ENCODE results near the gene LARGE1.

The LARGE1 gene

DNA sequence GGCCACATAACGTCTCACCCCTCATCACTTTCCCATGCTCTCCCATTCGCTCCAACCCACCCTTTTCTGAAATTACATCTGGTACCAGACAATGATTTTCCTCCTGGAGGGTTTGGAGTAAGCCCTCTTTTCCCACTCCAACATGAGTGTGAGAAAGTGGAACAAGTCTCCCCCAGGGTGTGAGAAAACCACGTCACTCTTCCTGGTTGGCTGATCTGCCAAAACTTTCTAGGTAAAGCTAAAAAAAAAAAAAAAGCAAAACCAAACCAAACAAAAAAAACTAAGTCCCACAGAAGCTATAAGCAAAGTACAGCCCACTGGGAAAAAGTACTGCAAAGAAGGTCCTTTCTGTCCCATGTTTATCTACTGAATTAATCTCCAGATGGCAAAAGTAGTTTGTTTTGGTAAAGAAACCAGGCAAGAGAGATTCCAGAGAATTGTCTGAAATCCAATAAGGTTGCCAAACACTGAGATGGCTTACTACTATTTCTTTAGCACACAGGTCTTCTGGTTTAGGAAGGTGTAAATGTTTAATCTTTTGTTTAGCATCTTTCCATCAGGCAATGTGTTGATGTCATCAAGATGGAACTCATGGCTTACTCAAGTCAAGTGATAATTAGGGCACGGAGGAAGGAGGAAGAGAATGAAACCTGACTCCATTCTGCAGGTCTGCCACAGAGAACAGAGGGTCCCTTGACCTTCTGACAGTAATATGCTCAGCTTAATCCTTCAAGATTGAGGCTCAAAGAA lies 395.6 kb downstream of the LARGE1 start:
- TF ChIP-seq CREB1 (IDR thresholded peaks at IDR 0.05; ENCODE audit: low read depth) = no peak
- no peak for TF ChIP-seq TCF12 (IDR thresholded peaks at IDR 0.05; ENCODE audit: low read depth)
- TF ChIP-seq, protein P1, sequence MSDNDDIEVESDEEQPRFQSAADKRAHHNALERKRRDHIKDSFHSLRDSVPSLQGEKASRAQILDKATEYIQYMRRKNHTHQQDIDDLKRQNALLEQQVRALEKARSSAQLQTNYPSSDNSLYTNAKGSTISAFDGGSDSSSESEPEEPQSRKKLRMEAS (IDR thresholded peaks at IDR 0.05) = no peak
- TF ChIP-seq EGR1 (IDR thresholded peaks at IDR 0.05) = no peak
- TF ChIP-seq EP300 (IDR thresholded peaks at IDR 0.05; ENCODE audit: borderline replicate concordance) = no peak
- TF ChIP-seq TEAD4 (IDR thresholded peaks at IDR 0.05) = no peak
- TF ChIP-seq, protein P2, sequence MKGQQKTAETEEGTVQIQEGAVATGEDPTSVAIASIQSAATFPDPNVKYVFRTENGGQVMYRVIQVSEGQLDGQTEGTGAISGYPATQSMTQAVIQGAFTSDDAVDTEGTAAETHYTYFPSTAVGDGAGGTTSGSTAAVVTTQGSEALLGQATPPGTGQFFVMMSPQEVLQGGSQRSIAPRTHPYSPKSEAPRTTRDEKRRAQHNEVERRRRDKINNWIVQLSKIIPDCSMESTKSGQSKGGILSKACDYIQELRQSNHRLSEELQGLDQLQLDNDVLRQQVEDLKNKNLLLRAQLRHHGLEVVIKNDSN (IDR thresholded peaks at IDR 0.05) = no peak
- TF ChIP-seq YY1 (IDR thresholded peaks at IDR 0.05; ENCODE audit: low read depth) = no peak
- TF ChIP-seq, protein P3, sequence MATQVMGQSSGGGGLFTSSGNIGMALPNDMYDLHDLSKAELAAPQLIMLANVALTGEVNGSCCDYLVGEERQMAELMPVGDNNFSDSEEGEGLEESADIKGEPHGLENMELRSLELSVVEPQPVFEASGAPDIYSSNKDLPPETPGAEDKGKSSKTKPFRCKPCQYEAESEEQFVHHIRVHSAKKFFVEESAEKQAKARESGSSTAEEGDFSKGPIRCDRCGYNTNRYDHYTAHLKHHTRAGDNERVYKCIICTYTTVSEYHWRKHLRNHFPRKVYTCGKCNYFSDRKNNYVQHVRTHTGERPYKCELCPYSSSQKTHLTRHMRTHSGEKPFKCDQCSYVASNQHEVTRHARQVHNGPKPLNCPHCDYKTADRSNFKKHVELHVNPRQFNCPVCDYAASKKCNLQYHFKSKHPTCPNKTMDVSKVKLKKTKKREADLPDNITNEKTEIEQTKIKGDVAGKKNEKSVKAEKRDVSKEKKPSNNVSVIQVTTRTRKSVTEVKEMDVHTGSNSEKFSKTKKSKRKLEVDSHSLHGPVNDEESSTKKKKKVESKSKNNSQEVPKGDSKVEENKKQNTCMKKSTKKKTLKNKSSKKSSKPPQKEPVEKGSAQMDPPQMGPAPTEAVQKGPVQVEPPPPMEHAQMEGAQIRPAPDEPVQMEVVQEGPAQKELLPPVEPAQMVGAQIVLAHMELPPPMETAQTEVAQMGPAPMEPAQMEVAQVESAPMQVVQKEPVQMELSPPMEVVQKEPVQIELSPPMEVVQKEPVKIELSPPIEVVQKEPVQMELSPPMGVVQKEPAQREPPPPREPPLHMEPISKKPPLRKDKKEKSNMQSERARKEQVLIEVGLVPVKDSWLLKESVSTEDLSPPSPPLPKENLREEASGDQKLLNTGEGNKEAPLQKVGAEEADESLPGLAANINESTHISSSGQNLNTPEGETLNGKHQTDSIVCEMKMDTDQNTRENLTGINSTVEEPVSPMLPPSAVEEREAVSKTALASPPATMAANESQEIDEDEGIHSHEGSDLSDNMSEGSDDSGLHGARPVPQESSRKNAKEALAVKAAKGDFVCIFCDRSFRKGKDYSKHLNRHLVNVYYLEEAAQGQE (IDR thresholded peaks at IDR 0.05; ENCODE audit: low read depth) = no peak

DNA sequence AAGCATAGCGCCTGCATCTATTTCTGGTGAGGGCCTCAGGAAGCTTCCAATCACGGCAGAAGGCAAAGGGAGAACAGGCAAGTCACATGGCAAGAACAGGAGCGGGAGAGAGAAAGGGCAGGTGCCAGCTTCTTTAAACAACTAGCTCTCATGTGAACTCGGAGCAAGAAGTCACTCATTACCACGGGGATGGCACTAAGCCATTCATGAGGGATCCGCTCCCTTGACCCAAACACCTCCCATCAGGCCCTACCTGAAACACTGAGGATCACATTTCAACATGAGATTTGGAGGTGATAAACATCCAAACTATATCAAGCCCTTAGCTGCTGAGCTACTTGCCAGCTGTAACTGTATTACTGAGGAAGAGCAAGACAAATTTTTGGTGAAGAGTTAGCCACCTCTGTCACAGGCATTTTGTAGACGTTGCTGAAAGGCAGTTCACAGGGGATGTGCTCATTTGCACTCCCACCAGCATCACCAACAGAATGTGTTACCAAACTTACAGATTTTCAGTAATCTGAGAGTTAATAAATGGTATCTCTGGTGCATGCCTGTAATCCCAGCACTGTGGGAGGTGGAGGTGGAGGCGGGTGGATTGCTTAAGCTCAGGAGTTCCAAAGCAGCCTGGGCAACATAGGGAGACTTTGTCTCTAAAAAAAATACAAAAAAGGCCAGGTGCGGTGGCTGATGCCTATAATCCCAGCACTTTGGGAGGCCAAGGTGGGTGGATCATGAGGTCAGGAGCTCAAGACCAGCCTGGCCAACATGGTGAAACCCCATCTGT lies 398.2 kb downstream of the LARGE1 start:
- TF ChIP-seq TAF1 (IDR thresholded peaks at IDR 0.05; ENCODE audit: low read depth) (no peak), NFIC (IDR thresholded peaks at IDR 0.05) (no peak), ZBTB7A (IDR thresholded peaks at IDR 0.05; ENCODE audit: low read depth) (no peak), EP300 (IDR thresholded peaks at IDR 0.05; ENCODE audit: borderline replicate concordance) (no peak), RAD21 (IDR thresholded peaks at IDR 0.05; ENCODE audit: low read depth) (no peak), CEBPB (IDR thresholded peaks at IDR 0.05) (no peak), TCF12 (IDR thresholded peaks at IDR 0.05; ENCODE audit: low read depth) (no peak), CREB1 (IDR thresholded peaks at IDR 0.05; ENCODE audit: low read depth) (no peak), EGR1 (IDR thresholded peaks at IDR 0.05) (no peak), FOXM1 (IDR thresholded peaks at IDR 0.05; ENCODE audit: borderline replicate concordance, low read depth) (no peak), YY1 (IDR thresholded peaks at IDR 0.05; ENCODE audit: low read depth) (no peak), TEAD4 (IDR thresholded peaks at IDR 0.05) (no peak)
- TF ChIP-seq, protein P2 (IDR thresholded peaks at IDR 0.05) = no peak
- TF ChIP-seq, protein P1 (IDR thresholded peaks at IDR 0.05) = no peak
- TF ChIP-seq, protein P3 (IDR thresholded peaks at IDR 0.05; ENCODE audit: low read depth) = no peak

DNA sequence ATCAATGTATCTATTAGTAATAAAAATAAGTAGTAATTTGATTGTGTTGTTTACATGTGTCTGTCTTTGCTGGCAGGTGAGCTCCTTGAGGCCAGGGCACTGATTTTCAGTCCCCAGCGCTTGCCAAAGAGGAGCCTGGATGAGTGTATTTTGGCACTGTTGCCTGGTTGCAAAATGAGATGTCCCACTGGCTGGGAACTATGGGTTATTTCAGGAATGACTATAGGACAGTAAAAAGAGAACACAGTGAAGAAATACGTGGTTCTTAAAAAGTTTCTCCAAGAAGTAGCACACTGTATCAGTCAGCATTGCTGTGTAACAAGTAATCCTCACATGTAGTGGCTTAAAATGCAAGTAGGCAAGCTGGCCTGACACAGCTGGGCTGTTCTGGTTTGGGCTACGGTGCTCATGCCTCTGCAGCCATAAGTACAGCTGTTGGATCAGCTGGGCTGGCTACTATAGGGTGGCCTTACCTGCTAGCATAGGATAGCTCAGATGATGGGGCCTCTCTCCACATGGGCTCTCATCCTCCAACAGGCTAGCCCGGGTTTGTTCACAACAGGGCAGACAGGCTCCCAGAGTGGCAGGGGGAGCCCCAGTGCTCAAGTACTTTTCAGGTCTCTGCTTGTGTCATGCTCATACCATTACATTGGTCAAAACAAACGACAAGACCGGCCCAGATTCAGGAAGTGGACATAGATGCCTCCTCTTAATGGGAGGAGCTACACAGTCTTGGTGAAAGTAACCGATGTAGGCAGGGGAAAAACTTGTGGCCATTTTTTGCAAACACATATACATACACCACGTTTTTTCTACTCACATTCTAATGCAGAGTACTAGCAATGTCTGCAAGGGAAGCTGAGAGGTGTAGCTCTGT lies 399.1 kb downstream of the LARGE1 start:
- TF ChIP-seq EP300 (IDR thresholded peaks at IDR 0.05; ENCODE audit: borderline replicate concordance) = no peak
- no peak for TF ChIP-seq CREB1 (IDR thresholded peaks at IDR 0.05; ENCODE audit: low read depth)
- no peak for TF ChIP-seq CEBPB (IDR thresholded peaks at IDR 0.05)

DNA sequence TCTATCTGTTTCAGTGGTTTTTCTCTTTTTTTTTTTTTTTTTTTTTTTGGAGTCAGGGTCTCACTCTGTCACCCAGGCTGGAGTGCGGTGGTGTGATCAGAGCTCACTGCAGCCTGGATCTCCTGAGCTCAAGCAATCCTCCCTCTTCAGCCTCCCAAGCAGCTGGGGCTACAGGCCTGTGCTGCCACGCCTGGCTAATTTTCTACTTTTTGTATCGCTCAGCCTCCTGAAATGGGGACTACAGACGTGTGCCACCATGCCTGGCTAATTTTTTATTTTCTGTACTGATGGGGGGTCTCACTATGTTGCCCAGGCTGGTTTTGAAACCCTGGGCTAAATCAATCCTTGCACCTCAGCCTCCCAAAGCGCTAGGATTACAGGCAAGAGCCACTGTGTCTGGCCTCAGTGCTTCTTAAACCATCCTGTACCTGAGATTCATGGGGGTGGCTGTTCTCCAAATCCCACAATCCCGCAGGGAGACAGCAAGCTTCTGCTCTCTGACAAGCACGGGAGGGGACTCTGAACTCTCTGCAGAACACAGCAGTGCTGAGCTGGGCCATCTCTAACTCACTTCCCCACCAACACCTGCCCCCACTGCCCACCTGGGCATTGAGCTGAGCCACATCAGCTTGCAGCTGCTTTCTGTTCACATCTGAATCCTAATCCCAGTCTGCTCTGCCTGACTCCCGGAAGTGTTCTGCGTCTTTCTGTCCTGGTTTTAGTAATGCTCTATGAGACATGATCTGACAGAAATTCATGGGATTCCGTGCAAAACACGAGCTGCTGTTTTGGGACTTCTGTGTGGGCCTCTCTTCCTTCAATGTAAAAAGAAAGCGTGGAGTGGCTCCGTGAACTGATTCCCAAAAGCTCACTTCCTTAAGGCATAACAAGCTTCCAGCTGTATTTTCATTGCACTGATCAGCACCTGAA lies 400.0 kb downstream of the LARGE1 start:
- TF ChIP-seq, protein P3 (IDR thresholded peaks at IDR 0.05; ENCODE audit: low read depth) = no peak
- no peak for TF ChIP-seq EP300 (IDR thresholded peaks at IDR 0.05; ENCODE audit: borderline replicate concordance)
